GM19324 (cell line): ENCODE data around the gene RIGI.
A peak's percentile ranks its signal among the peaks of the same experiment; 100 is the strongest.
"Not testable (repeated sequence)": the region's sequence is repeated elsewhere in the genome, so short reads cannot be mapped to it uniquely, and the experiment has no call there.

Source experiments
- ATAC-seq: cut with Tn5 transposase; IDR thresholded peaks from one replicate; pipeline ENCODE4 v1.9.1; 2021; ENCODE audit warnings: mild to moderate bottlenecking, moderate library complexity; ENCODE audit not compliant: unreplicated experiment, low FRiP score

The RIGI gene

GRCh38 chr9:32533336-32533735, 7.3 kb upstream of the RIGI start:
- ATAC-seq, result no peak

GRCh38 chr9:32526707-32527048, 682 bp upstream of the RIGI start:
- no peak for ATAC-seq

GRCh38 chr9:32525709-32526030, 326 bp downstream of the RIGI start:
- no peak for ATAC-seq

- peak; percentile 34 for ATAC-seq
Observed at GRCh38 chr9:32524892-32525708, 896 bp downstream of the RIGI start.

GRCh38 chr9:32524558-32524891, 1.5 kb downstream of the RIGI start:
- not testable (repeated sequence) for ATAC-seq

GRCh38 chr9:32523910-32524309, 2.1 kb downstream of the RIGI start:
- no peak for ATAC-seq

- ATAC-seq, result no peak
Observed at GRCh38 chr9:32518276-32518675, 7.7 kb downstream of the RIGI start.

GRCh38 chr9:32516241-32516640, 9.8 kb downstream of the RIGI start:
- no peak for ATAC-seq

- ATAC-seq, result no peak
Observed at GRCh38 chr9:32508728-32509127, 17.3 kb downstream of the RIGI start.

- no peak for ATAC-seq
Observed at GRCh38 chr9:32503008-32503407, 23.0 kb downstream of the RIGI start.

GRCh38 chr9:32502464-32502863, 23.5 kb downstream of the RIGI start:
- no peak for ATAC-seq

GRCh38 chr9:32501868-32502267, 24.1 kb downstream of the RIGI start:
- no peak for ATAC-seq

- ATAC-seq, result no peak
Observed at GRCh38 chr9:32500768-32501167, 25.2 kb downstream of the RIGI start.

- ATAC-seq, result no peak
Observed at GRCh38 chr9:32497921-32498320, 28.1 kb downstream of the RIGI start.

- ATAC-seq, result no peak
Observed at GRCh38 chr9:32490601-32491000, 35.4 kb downstream of the RIGI start.

- ATAC-seq, result no peak
Observed at GRCh38 chr9:32487981-32488380, 38.0 kb downstream of the RIGI start.

- no peak for ATAC-seq
Observed at GRCh38 chr9:32486839-32487562, 39.0 kb downstream of the RIGI start.

GRCh38 chr9:32483343-32483742, 42.7 kb downstream of the RIGI start:
- ATAC-seq, result no peak
